CD4-positive, alpha-beta T cell treated with Interleukin-17A for 4 hours (primary cell): ENCODE data around the gene SV2C.
"Not testable (repeated sequence)": the region's sequence is repeated elsewhere in the genome, so short reads cannot be mapped to it uniquely, and the experiment has no call there.

Experiments
- DNase-seq: peaks from one replicate; pipeline ENCODE4 v3.0.0-alpha.2; 2020; ENCODE audit warnings: mixed read lengths

SV2C gene

GRCh38 chr5:76356887-76357286 lies 273.7 kb downstream of the SV2C start:
- no peak for DNase-seq

GRCh38 chr5:76363352-76364225 lies 280.4 kb downstream of the SV2C start:
- DNase-seq = no peak

GRCh38 chr5:76364226-76364589 lies 281.0 kb downstream of the SV2C start:
- DNase-seq = no peak

- no peak for DNase-seq
Observed at GRCh38 chr5:76365561-76365960, 282.4 kb downstream of the SV2C start.

GRCh38 chr5:76366596-76366995 lies 283.4 kb downstream of the SV2C start:
- DNase-seq = no peak

- DNase-seq = no peak
Observed at GRCh38 chr5:76367623-76368371, 284.6 kb downstream of the SV2C start.

- no peak for DNase-seq
Observed at GRCh38 chr5:76368941-76369340, 285.8 kb downstream of the SV2C start.

- not testable (repeated sequence) for DNase-seq
Observed at GRCh38 chr5:76369668-76370067, 286.5 kb downstream of the SV2C start.

GRCh38 chr5:76371960-76372322 lies 288.8 kb downstream of the SV2C start:
- no peak for DNase-seq

- no peak for DNase-seq
Observed at GRCh38 chr5:76372323-76373054, 289.3 kb downstream of the SV2C start.

GRCh38 chr5:76376148-76376865 lies 293.1 kb downstream of the SV2C start:
- DNase-seq = no peak

GRCh38 chr5:76376866-76377230 lies 293.7 kb downstream of the SV2C start:
- DNase-seq = no peak

GRCh38 chr5:76378355-76378754 lies 295.2 kb downstream of the SV2C start:
- no peak for DNase-seq

- DNase-seq = peak; percentile 33
Observed at GRCh38 chr5:76379316-76379715, 296.1 kb downstream of the SV2C start.

- DNase-seq = no peak
Observed at GRCh38 chr5:76379855-76380254, 296.7 kb downstream of the SV2C start.

GRCh38 chr5:76380346-76381066 lies 297.3 kb downstream of the SV2C start:
- DNase-seq = no peak

GRCh38 chr5:76383126-76383832 lies 300.1 kb downstream of the SV2C start:
- DNase-seq = no peak

- DNase-seq = peak; percentile 28
Observed at GRCh38 chr5:76384189-76384588, 301.0 kb downstream of the SV2C start.

GRCh38 chr5:76384705-76385104 lies 301.5 kb downstream of the SV2C start:
- DNase-seq = peak; percentile 29

- no peak for DNase-seq
Observed at GRCh38 chr5:76385540-76385939, 302.4 kb downstream of the SV2C start.

GRCh38 chr5:76386360-76386759 lies 303.2 kb downstream of the SV2C start:
- DNase-seq = no peak

- no peak for DNase-seq
Observed at GRCh38 chr5:76388236-76388635, 305.1 kb downstream of the SV2C start.
